GM12878 (cell line): ENCODE results near the gene TMPRSS13. TPM values are rescaled to one million over a fixed set of nuclear protein-coding genes. Genes with fewer than 3 reads are reported as not detected.

Source experiments
- ATAC-seq: fragments of 200-7000 bp; cut with Tn5 transposase; 3 replicates; pipeline ENCODE4 v1.9.1; 2020; ENCODE audit warnings: mild to moderate bottlenecking, moderate library complexity
- BruUV-seq: library from RNA; stranded (reverse); fragments of 400-500 nt; replicated peaks from 2 replicates; lab custom pipeline; 2021; lab: Mats Ljungman, UMichigan
- CTCF ChIA-PET: fragments of 300-600 bp; sonication (Branson Sonifier 250); formaldehyde crosslinking; extraction: SDS; loops from one replicate; lab custom pipeline; 2021; ENCODE audit warnings: inconsistent platforms; lab: Yijun Ruan, JAX
- POLR2A ChIA-PET: fragments of 350-600 bp; formaldehyde crosslinking; extraction: SDS; loops from one replicate; lab custom pipeline; 2021; ENCODE audit warnings: inconsistent platforms; lab: Charles Lee
- RAD21 ChIA-PET: fragments of 300-600 bp; sonication (Branson Sonifier 250); formaldehyde crosslinking; loops from one replicate; lab custom pipeline; 2023; ENCODE audit warnings: antibody characterized with exemption; ENCODE audit not compliant: unreplicated experiment; lab: Charles Lee
- SMC1A ChIA-PET: fragments of 300-600 bp; sonication (Branson Sonifier 250); formaldehyde crosslinking; loops from one replicate; lab custom pipeline; 2023; ENCODE audit not compliant: unreplicated experiment, uncharacterized antibody; lab: Charles Lee
- DNase-seq: peaks from one replicate; pipeline ENCODE4 v3.0.0-alpha.2; 2011; ENCODE audit warnings: low read depth, low spot score
- FAIRE-seq: peaks from 3 replicates; lab custom pipeline; 2011; peaks lifted over from hg19 to GRCh38; lab: Jason Lieb, UNC
- H2AFZ ChIP-seq: 2 replicates; pipeline ENCODE4 v1.6.0; 2011; ENCODE audit warnings: low read depth, low read length, control low read depth; ENCODE audit not compliant: control insufficient read depth
- H3K27ac ChIP-seq: 2 replicates; pipeline ENCODE4 v1.5.1; 2011; ENCODE audit warnings: control low read depth; ENCODE audit not compliant: control insufficient read depth, insufficient read depth
- H3K27me3 ChIP-seq, 2 experiments: replicated peaks in 1 of 2; 2 replicates each; pipeline versions ENCODE4 v1.6.0 to v1.6.1; 2011; ENCODE audit warnings: low read length in 1 of 2; ENCODE audit not compliant: control insufficient read depth in 2 of 2, insufficient read depth in 2 of 2
- H3K36me3 ChIP-seq, 2 experiments: 2 replicates each; pipeline ENCODE4 v1.5.1; 2011; ENCODE audit warnings: low read length in 1 of 2; ENCODE audit not compliant: control insufficient read depth in 2 of 2, insufficient read depth in 2 of 2
- H3K4me1 ChIP-seq: 2 replicates; pipeline ENCODE4 v1.6.1; 2011; ENCODE audit warnings: mild to moderate bottlenecking, low read length, moderate library complexity, mixed read lengths; ENCODE audit not compliant: control insufficient read depth, insufficient read depth
- H3K4me2 ChIP-seq: 2 replicates; pipeline ENCODE4 v1.6.0; 2011; ENCODE audit warnings: control low read depth; ENCODE audit not compliant: control insufficient read depth, insufficient read depth
- H3K4me3 ChIP-seq: fragments of 200-600 bp; sonication (generic); 2 replicates; pipeline ENCODE4 v1.5.1; 2016
- H3K79me2 ChIP-seq: 2 replicates; pipeline ENCODE4 v1.6.0; 2011; ENCODE audit warnings: low read length; ENCODE audit not compliant: control insufficient read depth, insufficient read depth
- H3K9ac ChIP-seq: 2 replicates; pipeline ENCODE4 v1.8.0; 2011; ENCODE audit warnings: low read length, control low read depth, mixed read lengths; ENCODE audit not compliant: control insufficient read depth, insufficient read depth
- H3K9me3 ChIP-seq: replicated peaks from 3 replicates; pipeline ENCODE4 v1.5.1; 2011; ENCODE audit warnings: mild to moderate bottlenecking, low read length; ENCODE audit not compliant: control insufficient read depth, insufficient read depth
- H4K20me1 ChIP-seq: 2 replicates; pipeline ENCODE4 v1.6.0; 2011; ENCODE audit not compliant: control insufficient read depth, insufficient read depth
- EP300 ChIP-seq, 2 experiments: fragments of 150-350 bp in 1 of 2; IDR thresholded peaks; 2 replicates each; pipeline ENCODE4 v1.6.1; 2011 to 2012; ENCODE audit warnings: low read depth in 2 of 2, low read length in 2 of 2, borderline replicate concordance in 1 of 2, improper control_type of control experiment in 1 of 2, inconsistent platforms in 1 of 2; ENCODE audit not compliant: control insufficient read depth in 1 of 2
- GABPA ChIP-seq: IDR thresholded peaks from 2 replicates; pipeline ENCODE4 v1.6.1; 2014; ENCODE audit warnings: antibody characterized with exemption, low read depth, mild to moderate bottlenecking, inconsistent platforms
- HDGF ChIP-seq: fragments of 450-650 bp; IDR thresholded peaks from 2 replicates; pipeline ENCODE4 v1.6.1; 2016; ENCODE audit warnings: antibody characterized with exemption
- IKZF1 ChIP-seq: fragments of 450-650 bp; conservative IDR thresholded peaks from 2 replicates; pipeline ENCODE4 v1.6.1; 2017; ENCODE audit warnings: antibody characterized with exemption, mild to moderate bottlenecking
- JUND ChIP-seq: IDR thresholded peaks from 2 replicates; pipeline ENCODE4 v1.6.1; 2012; ENCODE audit warnings: low read depth, mild to moderate bottlenecking, low read length, improper control_type of control experiment, moderate library complexity
- KAT2A ChIP-seq: conservative IDR thresholded peaks from 2 replicates; pipeline ENCODE4 v1.6.1; 2011; ENCODE audit warnings: low read depth, low read length; ENCODE audit not compliant: control insufficient read depth
- LARP7 ChIP-seq: fragments of 450-650 bp; IDR thresholded peaks from 2 replicates; pipeline ENCODE4 v1.6.1; 2017; ENCODE audit warnings: mild to moderate bottlenecking
- MEF2B ChIP-seq: fragments of 450-650 bp; IDR thresholded peaks from 2 replicates; pipeline ENCODE4 v1.6.1; 2018; ENCODE audit warnings: mild to moderate bottlenecking, moderate library complexity; ENCODE audit not compliant: partially characterized antibody, poor library complexity, severe bottlenecking
- NRF1 ChIP-seq: conservative IDR thresholded peaks from 2 replicates; pipeline ENCODE4 v1.6.1; 2011; ENCODE audit warnings: mild to moderate bottlenecking, low read depth, low read length, improper control_type of control experiment
- PAX8 ChIP-seq: fragments of 450-650 bp; IDR thresholded peaks from 2 replicates; pipeline ENCODE4 v1.6.1; 2017; ENCODE audit warnings: mild to moderate bottlenecking, moderate library complexity
- SRF ChIP-seq, 2 experiments: IDR thresholded peaks; 2 replicates each; pipeline ENCODE4 v1.6.1; 2011; ENCODE audit warnings: low read depth in 2 of 2, low read length in 2 of 2, mild to moderate bottlenecking in 1 of 2, moderate library complexity in 1 of 2
- WGBS: methylation state at CpG from one replicate; pipeline ENCODE4 v1.1.6; 2016; ENCODE audit warnings: low lambda C conversion rate; ENCODE audit not compliant: insufficient replicate concordance, insufficient coverage; ENCODE audit errors: missing lambda C conversion rate; 5-methylcytosine and 5-hydroxymethylcytosine counted together
- in situ Hi-C: fragments of 300-500 bp; cut with MboI; formaldehyde crosslinking; loops from 9 replicates; pipeline ENCODE4 v1.14.3; 2018; ENCODE audit warnings: mixed read lengths
- intact Hi-C: fragments of 100-400 bp; cut with micrococcal nuclease; formaldehyde crosslinking; loops from one replicate; pipeline ENCODE4 v1.14.2; 2022; ENCODE audit not compliant: unreplicated experiment
- polyA plus RNA-seq, 11 experiments: library from polyadenylated mRNA; depleted of rRNA in 4 of 11; unstranded in 6 of 11; stranded (reverse) in 5 of 11; fragments of >200 nt; fragmentation: Nextera tagmentation in 4 of 11; fragmentation: Illumina TruSeq in 1 of 11; extraction: Ambion mirVana in 4 of 11; extraction: Trizol in 1 of 11; gene quantifications; 1 replicate in 1 of 11; 2 replicates in 10 of 11; pipeline versions ENCODE4 v1.2.1 to v1.2.3, GENCODE V29; 2011 to 2016; ENCODE audit warnings: inconsistent platforms in 2 of 11, missing spikeins in 2 of 11, low read depth in 1 of 11
- total RNA-seq, 4 experiments: library from RNA; depleted of rRNA in 3 of 4; stranded (reverse); fragments of >200 nt in 3 of 4; fragmentation: Illumina TruSeq in 1 of 4; extraction: Trizol in 1 of 4; gene quantifications; 2 replicates each; pipeline versions ENCODE4 v1.2.1 to v1.2.3, GENCODE V29; 2013 to 2021
- TF ChIP-seq, protein P1 (sequence below): fragments of 450-650 bp; IDR thresholded peaks from 2 replicates; pipeline ENCODE4 v1.6.1; 2017; ENCODE audit warnings: mild to moderate bottlenecking, moderate library complexity
- TF ChIP-seq, protein P2 (sequence below): fragments of 450-650 bp; formaldehyde crosslinking; IDR thresholded peaks from 2 replicates; pipeline ENCODE4 v1.4.0; 2022; ENCODE audit warnings: mild to moderate bottlenecking, moderate library complexity

TMPRSS13 gene
- total and polyA plus RNA-seq, 10 of the 15 experiments (the other 5 are each of a cell fraction or from before 2014, with no cell fraction given), result 0.05 to 0.50 (median 0.26) TPM; not detected in 2

DNA sequence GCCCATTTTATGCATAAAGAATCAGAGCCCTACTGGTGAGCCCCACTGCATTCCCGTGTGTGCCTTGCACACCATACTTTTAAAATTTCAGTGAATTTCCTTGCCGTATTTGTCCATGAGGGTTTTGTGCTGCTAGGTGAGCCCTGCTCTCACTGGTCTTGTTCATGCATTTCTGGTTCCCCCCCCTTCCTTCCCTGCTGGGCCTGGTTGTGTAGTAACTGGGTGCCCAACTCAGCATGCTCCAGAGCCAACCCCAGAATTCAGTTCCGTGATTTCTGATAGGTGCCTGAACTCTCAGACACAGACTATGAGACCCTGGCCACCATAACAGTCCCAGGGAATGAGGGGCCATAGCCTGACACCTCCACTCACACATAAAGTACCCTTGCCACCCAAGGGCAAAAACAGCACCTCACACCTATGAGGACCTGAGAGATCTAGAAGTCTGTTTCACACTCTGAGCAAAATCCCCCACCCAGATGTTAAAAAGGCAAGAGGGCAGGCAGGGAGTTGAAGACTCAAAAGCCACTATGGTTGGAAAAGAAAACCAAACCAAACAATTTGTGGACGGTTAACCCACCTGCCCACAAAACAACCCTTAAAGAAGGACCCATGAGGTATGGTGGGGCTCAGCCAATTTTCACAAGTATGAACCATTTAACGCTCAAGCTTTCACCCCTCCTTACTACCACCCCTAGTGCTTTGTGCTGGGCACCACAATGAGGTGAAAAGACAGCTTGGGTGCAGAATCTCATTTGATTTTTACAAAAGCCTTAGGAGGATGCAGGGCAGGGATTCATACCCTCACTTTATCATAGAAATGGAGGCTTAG is 40.2 kb upstream of the TMPRSS13 start:
- FAIRE-seq (no peak), DNase-seq (no peak), ATAC-seq (peak; percentile 25)
- intact Hi-C loops (no loop called here), in situ Hi-C loops (no loop called here)
- no peaks in the 10 kb centered on the region for H3K9me3 ChIP-seq
- no peak overlapping the region for H3K4me2 ChIP-seq
- no peaks in the 10 kb centered on the region for H3K27me3 ChIP-seq
- H3K4me1 ChIP-seq, result peaks cover 13% of the 10 kb centered on the region
- ChIA-PET RAD21 (interaction anchor here (1.5 to 2.9 kb wide), 2 partner anchors 17 to 19 kb away, joined by 5 to 22 read pairs; partner anchors contain the start of gene IL10RA), CTCF (interaction anchor here (1.0 to 2.9 kb wide), 7 partner anchors 9 to 84 kb away, joined by 3 to 7 read pairs (median 3); no protein-coding TSS in a partner anchor), SMC1A (interaction anchor here (1.0 to 2.4 kb wide), 9 partner anchors 9 to 78 kb away, joined by 3 to 12 read pairs (median 6); no protein-coding TSS in a partner anchor), POLR2A (interaction anchor here (1.1 to 2.0 kb wide), 3 partner anchors 9 to 17 kb away, joined by 3 to 9 read pairs (median 5); partner anchors contain the start of gene IL10RA)
- WGBS, result 78% methylated on average over 5 of the region's 5 CpGs
- no peaks in the 10 kb centered on the region for H3K36me3 ChIP-seq
- BruUV-seq, result no TSS peak
- no peak overlapping the region for H3K27ac ChIP-seq
- H3K9ac ChIP-seq, result no peak overlapping the region
- H3K4me3 ChIP-seq, result no peak overlapping the region
- H3K79me2 ChIP-seq, result no peaks in the 10 kb centered on the region
- H4K20me1 ChIP-seq, result no peaks in the 10 kb centered on the region
- no peak overlapping the region for H2AFZ ChIP-seq
- no peak for TF ChIP-seq HDGF
- no peak for TF ChIP-seq LARP7
- TF ChIP-seq, protein P1, sequence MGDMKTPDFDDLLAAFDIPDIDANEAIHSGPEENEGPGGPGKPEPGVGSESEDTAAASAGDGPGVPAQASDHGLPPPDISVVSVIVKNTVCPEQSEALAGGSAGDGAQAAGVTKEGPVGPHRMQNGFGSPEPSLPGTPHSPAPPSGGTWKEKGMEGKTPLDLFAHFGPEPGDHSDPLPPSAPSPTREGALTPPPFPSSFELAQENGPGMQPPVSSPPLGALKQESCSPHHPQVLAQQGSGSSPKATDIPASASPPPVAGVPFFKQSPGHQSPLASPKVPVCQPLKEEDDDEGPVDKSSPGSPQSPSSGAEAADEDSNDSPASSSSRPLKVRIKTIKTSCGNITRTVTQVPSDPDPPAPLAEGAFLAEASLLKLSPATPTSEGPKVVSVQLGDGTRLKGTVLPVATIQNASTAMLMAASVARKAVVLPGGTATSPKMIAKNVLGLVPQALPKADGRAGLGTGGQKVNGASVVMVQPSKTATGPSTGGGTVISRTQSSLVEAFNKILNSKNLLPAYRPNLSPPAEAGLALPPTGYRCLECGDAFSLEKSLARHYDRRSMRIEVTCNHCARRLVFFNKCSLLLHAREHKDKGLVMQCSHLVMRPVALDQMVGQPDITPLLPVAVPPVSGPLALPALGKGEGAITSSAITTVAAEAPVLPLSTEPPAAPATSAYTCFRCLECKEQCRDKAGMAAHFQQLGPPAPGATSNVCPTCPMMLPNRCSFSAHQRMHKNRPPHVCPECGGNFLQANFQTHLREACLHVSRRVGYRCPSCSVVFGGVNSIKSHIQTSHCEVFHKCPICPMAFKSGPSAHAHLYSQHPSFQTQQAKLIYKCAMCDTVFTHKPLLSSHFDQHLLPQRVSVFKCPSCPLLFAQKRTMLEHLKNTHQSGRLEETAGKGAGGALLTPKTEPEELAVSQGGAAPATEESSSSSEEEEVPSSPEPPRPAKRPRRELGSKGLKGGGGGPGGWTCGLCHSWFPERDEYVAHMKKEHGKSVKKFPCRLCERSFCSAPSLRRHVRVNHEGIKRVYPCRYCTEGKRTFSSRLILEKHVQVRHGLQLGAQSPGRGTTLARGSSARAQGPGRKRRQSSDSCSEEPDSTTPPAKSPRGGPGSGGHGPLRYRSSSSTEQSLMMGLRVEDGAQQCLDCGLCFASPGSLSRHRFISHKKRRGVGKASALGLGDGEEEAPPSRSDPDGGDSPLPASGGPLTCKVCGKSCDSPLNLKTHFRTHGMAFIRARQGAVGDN, result peak; percentile 41; the same call in 1 of the 2 replicates
- no peak for TF ChIP-seq JUND
- no peak for TF ChIP-seq SRF (IDR thresholded peaks at IDR 0.05; ENCODE audit: low read depth in 2 of 2, low read length in 2 of 2)
- TF ChIP-seq KAT2A, result no peak
- no peak for TF ChIP-seq NRF1
- TF ChIP-seq, protein P2, sequence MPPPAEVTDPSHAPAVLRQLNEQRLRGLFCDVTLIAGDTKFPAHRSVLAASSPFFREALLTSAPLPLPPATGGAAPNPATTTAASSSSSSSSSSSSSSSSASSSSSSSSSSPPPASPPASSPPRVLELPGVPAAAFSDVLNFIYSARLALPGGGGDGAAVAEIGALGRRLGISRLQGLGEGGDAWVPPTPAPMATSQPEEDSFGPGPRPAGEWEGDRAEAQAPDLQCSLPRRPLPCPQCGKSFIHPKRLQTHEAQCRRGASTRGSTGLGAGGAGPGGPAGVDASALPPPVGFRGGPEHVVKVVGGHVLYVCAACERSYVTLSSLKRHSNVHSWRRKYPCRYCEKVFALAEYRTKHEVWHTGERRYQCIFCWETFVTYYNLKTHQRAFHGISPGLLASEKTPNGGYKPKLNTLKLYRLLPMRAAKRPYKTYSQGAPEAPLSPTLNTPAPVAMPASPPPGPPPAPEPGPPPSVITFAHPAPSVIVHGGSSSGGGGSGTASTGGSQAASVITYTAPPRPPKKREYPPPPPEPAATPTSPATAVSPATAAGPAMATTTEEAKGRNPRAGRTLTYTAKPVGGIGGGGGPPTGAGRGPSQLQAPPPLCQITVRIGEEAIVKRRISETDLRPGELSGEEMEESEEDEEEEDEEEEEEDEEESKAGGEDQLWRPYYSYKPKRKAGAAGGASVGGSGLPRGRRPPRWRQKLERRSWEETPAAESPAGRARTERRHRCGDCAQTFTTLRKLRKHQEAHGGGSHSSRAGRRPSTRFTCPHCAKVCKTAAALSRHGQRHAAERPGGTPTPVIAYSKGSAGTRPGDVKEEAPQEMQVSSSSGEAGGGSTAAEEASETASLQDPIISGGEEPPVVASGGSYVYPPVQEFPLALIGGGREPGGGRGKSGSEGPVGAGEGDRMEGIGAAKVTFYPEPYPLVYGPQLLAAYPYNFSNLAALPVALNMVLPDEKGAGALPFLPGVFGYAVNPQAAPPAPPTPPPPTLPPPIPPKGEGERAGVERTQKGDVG (CRISPR knock-in tag), result no peak
- peak in 1 of 2 experiments; percentile 23; a peak in 1 of 4 replicates for TF ChIP-seq EP300 (IDR thresholded peaks at IDR 0.05; ENCODE audit: borderline replicate concordance in 1 of 2, control insufficient read depth in 1 of 2, low read depth in 2 of 2, low read length in 2 of 2)
- TF ChIP-seq PAX8, result no peak
- no peak for TF ChIP-seq GABPA
- TF ChIP-seq MEF2B, result no peak
- TF ChIP-seq IKZF1, result 0 out of 2 replicates have a peak, but pooled peaks have one; percentile 11
